Measurements from ENCODE around the gene PAX6.

- TF ChIP-seq CTCF (IDR thresholded peaks at IDR 0.05; ENCODE audit: insufficient read depth, low read length, poor library complexity, severe bottlenecking): no peak
- no peak for TF ChIP-seq EZH2phosphoT487 (conservative IDR thresholded peaks at IDR 0.05; ENCODE audit: low read length)
These were observed 44.3 kb upstream of the PAX6 start for GRCh38 chr11:31855466-31855865.

All from SU-DHL-6 (cell line).